ENCODE results near the gene ILDR2.

ILDR2 gene

Small RNAs within 50 kb of the gene (small RNA-seq; reads per million reads assigned to genes)
- 0.52 to 0.84 reads per million in 2 experiments for gene RNA5SP65

All from SK-N-DZ (cell line).